Measurements from ENCODE around the gene YKT6. TPM values are rescaled to one million over a fixed set of nuclear protein-coding genes. Genes with fewer than 3 reads are reported as not detected.

YKT6 gene
- total RNA-seq, 1 experiment from 2014 or later: 107 TPM

- TF ChIP-seq CTCF (IDR thresholded peaks at IDR 0.05; ENCODE audit: unreplicated experiment): no peak
- Mint-ChIP-seq H3K27ac (ENCODE audit: low read depth, unreplicated experiment) (no peak overlapping the region), H3K27me3 (ENCODE audit: insufficient read depth, unreplicated experiment) (no peaks in the 10 kb centered on the region), H3K4me1 (ENCODE audit: insufficient read depth, unreplicated experiment) (peaks cover 29% of the 10 kb centered on the region), H3K36me3 (ENCODE audit: insufficient read depth, unreplicated experiment) (no peaks in the 10 kb centered on the region), H3K4me3 (ENCODE audit: unreplicated experiment) (no peak overlapping the region), H3K9me3 (ENCODE audit: unreplicated experiment) (no peaks in the 10 kb centered on the region)
- DNase-seq (ENCODE audit: unreplicated experiment): no peak
- ChIA-PET CTCF (interaction anchor here (0.5 to 2.1 kb wide), 3 partner anchors 18 to 232 kb away, joined by 3 to 7 read pairs (median 4); partner anchors contain the start of gene NUDCD3), POLR2A (no interaction called here)
- BruUV-seq (replicated peaks): no TSS peak
- intact Hi-C loops (cut with micrococcal nuclease): loop anchor here (5.0 kb wide), 1 partner anchor 34 kb away; no protein-coding TSS in a partner anchor
Observed at GRCh38 chr7:44258423-44258760, 57.6 kb downstream of the YKT6 start.

- H3K9me3 Mint-ChIP-seq (ENCODE audit: unreplicated experiment): no peaks in the 10 kb centered on the region
- DNase-seq (ENCODE audit: unreplicated experiment): peak; percentile 38
- H3K36me3 Mint-ChIP-seq (ENCODE audit: insufficient read depth, unreplicated experiment): no peaks in the 10 kb centered on the region
- peak overlapping the region; percentile 3 for H3K4me3 Mint-ChIP-seq (ENCODE audit: unreplicated experiment)
- TF ChIP-seq CTCF (IDR thresholded peaks at IDR 0.05; ENCODE audit: unreplicated experiment): no peak
- POLR2A ChIA-PET: interaction anchor here (0.8 to 1.1 kb wide), 4 partner anchors 20 to 171 kb away, joined by 3 to 4 read pairs (median 3); partner anchors contain the start of gene POLD2
- peaks cover 34% of the 10 kb centered on the region for H3K4me1 Mint-ChIP-seq (ENCODE audit: insufficient read depth, unreplicated experiment)
- intact Hi-C loops (cut with micrococcal nuclease): loop anchor here (5.0 kb wide), 1 partner anchor 33 kb away; no protein-coding TSS in a partner anchor
- CTCF ChIA-PET: interaction anchor here (1.0 to 2.1 kb wide), 2 partner anchors 18 to 147 kb away, joined by 3 to 7 read pairs; no protein-coding TSS in a partner anchor
- BruUV-seq (replicated peaks): no TSS peak
- peak overlapping the region; percentile 54 for H3K27ac Mint-ChIP-seq (ENCODE audit: low read depth, unreplicated experiment)
- no peaks in the 10 kb centered on the region for H3K27me3 Mint-ChIP-seq (ENCODE audit: insufficient read depth, unreplicated experiment)
Observed at GRCh38 chr7:44258865-44259546, 58.2 kb downstream of the YKT6 start.

GRCh38 chr7:44259547-44260457 is 59.0 kb downstream of the YKT6 start:
- peaks cover 39% of the 10 kb centered on the region for H3K4me1 Mint-ChIP-seq (ENCODE audit: insufficient read depth, unreplicated experiment)
- no peaks in the 10 kb centered on the region for H3K36me3 Mint-ChIP-seq (ENCODE audit: insufficient read depth, unreplicated experiment)
- CTCF ChIA-PET: interaction anchor here (1.0 to 2.1 kb wide), 2 partner anchors 19 to 146 kb away, joined by 3 to 7 read pairs; no protein-coding TSS in a partner anchor
- BruUV-seq (replicated peaks): no TSS peak
- peak overlapping the region; percentile 3 for H3K4me3 Mint-ChIP-seq (ENCODE audit: unreplicated experiment)
- H3K27ac Mint-ChIP-seq (ENCODE audit: low read depth, unreplicated experiment): peak overlapping the region; percentile 54
- no peaks in the 10 kb centered on the region for H3K27me3 Mint-ChIP-seq (ENCODE audit: insufficient read depth, unreplicated experiment)
- DNase-seq (ENCODE audit: unreplicated experiment): peak; percentile 94
- H3K9me3 Mint-ChIP-seq (ENCODE audit: unreplicated experiment): no peaks in the 10 kb centered on the region
- intact Hi-C loops (cut with micrococcal nuclease): loop anchor here (5.0 kb wide), 1 partner anchor 32 kb away; no protein-coding TSS in a partner anchor
- POLR2A ChIA-PET: interaction anchor here (0.8 to 1.1 kb wide), 4 partner anchors 19 to 170 kb away, joined by 3 to 4 read pairs (median 3); partner anchors contain the start of gene POLD2
- TF ChIP-seq CTCF (IDR thresholded peaks at IDR 0.05; ENCODE audit: unreplicated experiment): no peak

- CTCF ChIA-PET: interaction anchor here (0.7 kb wide), 2 partner anchors 47 to 877 kb away, joined by 3 read pairs; no protein-coding TSS in a partner anchor
- Mint-ChIP-seq H3K27ac (ENCODE audit: low read depth, unreplicated experiment) (peak overlapping the region; percentile 14), H3K4me3 (ENCODE audit: unreplicated experiment) (no peak overlapping the region), H3K4me1 (ENCODE audit: insufficient read depth, unreplicated experiment) (peaks cover 43% of the 10 kb centered on the region), H3K27me3 (ENCODE audit: insufficient read depth, unreplicated experiment) (no peaks in the 10 kb centered on the region), H3K36me3 (ENCODE audit: insufficient read depth, unreplicated experiment) (no peaks in the 10 kb centered on the region), H3K9me3 (ENCODE audit: unreplicated experiment) (no peaks in the 10 kb centered on the region)
- BruUV-seq (replicated peaks): no TSS peak
- intact Hi-C loops (cut with micrococcal nuclease): no loop called here
- POLR2A ChIA-PET: interaction anchor here (0.7 kb wide), 1 partner anchor 42 kb away, joined by 4 read pairs; no protein-coding TSS in a partner anchor
- DNase-seq (ENCODE audit: unreplicated experiment): no peak
- TF ChIP-seq CTCF (IDR thresholded peaks at IDR 0.05; ENCODE audit: unreplicated experiment): no peak
Observed at GRCh38 chr7:44261240-44261639, 60.5 kb downstream of the YKT6 start.

All from MCF 10A (cell line).